GM18909 (cell line): ENCODE data around the gene PROK2.

ENCODE experiments used
- ATAC-seq: cut with Tn5 transposase; IDR thresholded peaks from one replicate; pipeline ENCODE4 v1.9.1; 2021; ENCODE audit warnings: mild to moderate bottlenecking; ENCODE audit not compliant: unreplicated experiment, poor library complexity

The PROK2 gene

GRCh38 chr3:71784914-71785531 lies at the start of gene PROK2:
PROK2 (minus strand) TSS chr3:71785148; CDS start chr3:71785052, 96 bp downstream.
- ATAC-seq: no peak

- no peak for ATAC-seq
These were observed 46.7 kb upstream of the PROK2 start for GRCh38 chr3:71831599-71831998.

- no peak for ATAC-seq
These were observed 40.8 kb upstream of the PROK2 start for GRCh38 chr3:71825551-71826283.

GRCh38 chr3:71821116-71821515 lies 36.2 kb upstream of the PROK2 start:
- ATAC-seq: no peak

GRCh38 chr3:71817262-71817661 lies 32.3 kb upstream of the PROK2 start:
- no peak for ATAC-seq

- no peak for ATAC-seq
These were observed 31.8 kb upstream of the PROK2 start for GRCh38 chr3:71816767-71817156.

GRCh38 chr3:71815340-71816067 lies 30.6 kb upstream of the PROK2 start:
- no peak for ATAC-seq

GRCh38 chr3:71813704-71814103 lies 28.8 kb upstream of the PROK2 start:
- no peak for ATAC-seq

- no peak for ATAC-seq
These were observed 28.1 kb upstream of the PROK2 start for GRCh38 chr3:71813073-71813472.

- ATAC-seq: no peak
These were observed 25.1 kb upstream of the PROK2 start for GRCh38 chr3:71810056-71810455.

GRCh38 chr3:71809321-71810026 lies 24.5 kb upstream of the PROK2 start:
- no peak for ATAC-seq

- no peak for ATAC-seq
These were observed 21.8 kb upstream of the PROK2 start for GRCh38 chr3:71806736-71807135.

GRCh38 chr3:71805691-71806090 lies 20.7 kb upstream of the PROK2 start:
- no peak for ATAC-seq

GRCh38 chr3:71805199-71805598 lies 20.3 kb upstream of the PROK2 start:
- no peak for ATAC-seq

- no peak for ATAC-seq
These were observed 18.3 kb upstream of the PROK2 start for GRCh38 chr3:71803248-71803647.

GRCh38 chr3:71801986-71802385 lies 17.0 kb upstream of the PROK2 start:
- no peak for ATAC-seq

- no peak for ATAC-seq
These were observed 15.1 kb upstream of the PROK2 start for GRCh38 chr3:71800023-71800422.

GRCh38 chr3:71797455-71797854 lies 12.5 kb upstream of the PROK2 start:
- ATAC-seq: no peak

GRCh38 chr3:71796290-71796689 lies 11.3 kb upstream of the PROK2 start:
- ATAC-seq: no peak

- ATAC-seq: no peak
These were observed 6.7 kb upstream of the PROK2 start for GRCh38 chr3:71791634-71792033.

GRCh38 chr3:71789922-71790321 lies 5.0 kb upstream of the PROK2 start:
- ATAC-seq: no peak
